ENCODE results near the gene MS4A13.
A peak's percentile ranks its signal among the peaks of the same experiment; 100 is the strongest.
"Not testable (repeated sequence)": the region's sequence is repeated elsewhere in the genome, so short reads cannot be mapped to it uniquely, and the experiment has no call there.

The MS4A13 gene, protein sequence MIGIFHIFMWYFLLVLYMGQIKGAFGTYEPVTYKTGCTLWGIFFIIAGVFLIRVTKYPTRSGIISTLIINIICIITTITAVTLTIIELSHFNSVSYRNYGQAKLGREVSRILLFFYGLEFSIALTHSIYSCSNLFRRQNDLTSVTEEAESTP

DNA sequence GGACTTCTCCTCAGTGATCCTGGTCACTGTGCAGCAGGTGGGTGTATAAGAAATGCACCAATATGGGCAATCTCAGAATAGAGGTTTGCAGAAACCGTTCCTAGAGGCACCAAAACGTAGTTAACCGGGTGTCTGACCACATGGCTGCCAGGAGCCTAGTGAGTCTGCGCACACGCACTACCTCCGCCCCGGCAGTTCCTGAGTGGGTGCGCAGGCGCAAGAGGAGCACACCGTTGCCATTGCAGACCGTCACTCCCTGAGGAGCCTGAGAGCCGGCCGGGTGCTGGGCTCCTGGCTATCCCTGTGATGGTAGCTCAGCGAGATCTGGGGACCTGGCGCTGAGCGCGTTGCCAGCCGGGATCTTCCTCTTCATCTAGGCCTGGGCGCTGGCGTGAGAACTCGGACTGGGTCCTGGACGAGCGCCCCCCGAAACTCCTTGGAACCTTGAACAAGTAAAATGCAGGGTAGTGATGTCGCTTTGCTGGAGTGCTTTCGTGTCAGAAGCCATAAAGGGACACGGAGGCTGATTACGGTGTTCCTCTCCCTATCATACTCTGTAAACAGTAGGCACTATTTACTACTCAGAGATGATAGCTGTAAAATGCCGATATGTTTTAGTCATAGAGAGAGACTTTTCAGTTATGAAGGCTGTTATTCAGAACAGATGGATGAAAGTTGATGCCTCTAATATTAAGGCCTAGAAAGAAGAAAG lies at the start of gene MS4A13:
Gene MS4A13, plus strand, starts transcription at position 249 of the 712 bp plus-strand sequence. CDS start 2,692 bp downstream, outside the sequence.
- DNase-seq = no peak

DNA sequence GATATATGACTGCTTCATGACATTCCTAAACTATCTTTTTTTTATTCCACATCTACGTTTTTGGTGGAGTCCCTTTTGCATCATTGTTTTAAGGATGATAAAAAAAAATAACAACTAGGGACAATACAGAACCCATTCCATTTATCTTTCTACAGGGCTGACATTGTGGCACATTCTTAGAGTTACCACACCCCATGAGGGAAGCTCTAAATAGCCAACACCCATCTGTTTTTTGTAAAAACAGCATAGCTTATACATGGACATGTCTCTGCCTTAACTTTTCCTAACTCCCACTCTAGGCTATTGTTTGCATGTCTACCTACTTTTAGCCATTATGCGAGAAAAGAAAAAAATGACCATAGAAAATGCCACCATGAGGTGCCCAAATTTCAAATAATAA lies 46.4 kb upstream of the MS4A13 start:
- no peak for DNase-seq

DNA sequence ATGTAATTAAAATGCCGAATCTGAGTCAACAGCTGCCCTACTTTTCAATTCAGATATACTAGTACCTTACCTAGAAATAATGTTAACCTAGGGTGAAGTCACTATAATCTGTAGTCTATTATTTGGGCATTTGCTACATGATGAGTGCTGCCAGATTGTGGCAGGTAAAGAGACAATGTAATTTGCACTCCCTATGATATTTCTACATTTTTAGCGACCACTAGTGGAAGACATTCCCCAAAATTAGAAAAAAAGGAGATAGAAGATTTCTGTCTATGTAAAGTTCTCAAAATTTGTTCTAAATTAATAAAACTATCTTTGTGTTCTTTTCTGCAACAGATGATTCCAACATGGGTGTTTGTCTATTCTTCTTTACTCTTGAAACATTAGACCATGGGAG lies 45.5 kb upstream of the MS4A13 start:
- no peak for DNase-seq

DNA sequence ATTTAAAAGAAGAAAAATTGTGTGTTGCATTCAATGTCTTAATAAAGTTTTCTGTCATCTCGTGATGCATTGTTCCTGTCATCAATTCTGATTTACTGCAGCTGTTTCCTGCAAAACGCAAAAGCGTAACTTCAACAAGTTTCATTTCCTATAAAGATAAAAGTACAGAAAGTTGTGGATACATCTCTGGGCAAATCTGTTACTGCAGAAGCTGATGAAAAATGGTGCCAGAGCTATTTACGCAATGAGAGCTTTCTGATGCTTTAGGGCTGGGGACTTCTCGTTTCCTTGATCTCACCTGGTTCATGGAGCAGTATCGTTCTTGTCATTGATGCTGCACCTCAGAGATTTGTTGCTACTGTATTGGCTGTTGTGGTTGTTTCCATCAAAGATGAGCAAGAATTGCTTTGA lies 38.2 kb upstream of the MS4A13 start:
- DNase-seq = no peak

DNA sequence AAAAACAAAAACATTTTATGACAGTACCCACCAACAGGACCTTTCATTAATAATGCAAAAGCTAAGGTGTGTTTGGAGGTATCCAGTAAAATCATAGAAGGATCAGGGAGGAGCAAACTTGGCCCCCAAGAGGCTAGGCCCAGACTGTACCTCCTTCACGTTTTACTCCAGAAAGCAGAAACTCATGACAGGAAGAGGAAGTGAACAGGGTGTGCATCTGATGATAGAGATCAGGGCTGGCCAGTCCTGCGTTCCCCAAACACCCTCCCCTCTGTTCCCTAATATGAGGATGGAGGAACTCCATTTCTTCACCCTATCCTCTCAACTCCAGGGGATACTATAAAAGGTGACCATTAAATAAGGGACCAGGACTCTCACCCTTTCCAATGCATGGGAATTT lies 32.8 kb upstream of the MS4A13 start:
- DNase-seq = no peak

DNA sequence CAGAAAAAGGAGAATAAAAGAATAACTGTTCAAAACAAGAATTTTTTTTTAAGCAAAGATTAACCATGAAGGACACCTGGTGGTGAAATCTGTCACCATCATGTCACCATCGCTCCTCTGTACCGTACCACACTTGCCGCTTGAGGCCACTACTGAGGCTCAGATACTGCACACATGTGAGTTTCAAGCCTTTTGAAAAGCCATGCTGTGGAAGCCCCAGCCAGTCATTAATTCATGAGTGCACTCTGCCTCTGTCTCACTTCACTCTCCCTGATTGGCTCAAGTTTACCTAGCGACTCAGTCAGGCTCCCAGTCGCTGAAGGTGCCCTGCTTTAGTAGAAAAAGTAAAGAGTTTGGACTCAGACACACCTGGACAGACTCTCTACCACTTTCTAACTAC lies 29.2 kb upstream of the MS4A13 start:
- peak in 1 of 2 experiments; percentile 47 for DNase-seq

DNA sequence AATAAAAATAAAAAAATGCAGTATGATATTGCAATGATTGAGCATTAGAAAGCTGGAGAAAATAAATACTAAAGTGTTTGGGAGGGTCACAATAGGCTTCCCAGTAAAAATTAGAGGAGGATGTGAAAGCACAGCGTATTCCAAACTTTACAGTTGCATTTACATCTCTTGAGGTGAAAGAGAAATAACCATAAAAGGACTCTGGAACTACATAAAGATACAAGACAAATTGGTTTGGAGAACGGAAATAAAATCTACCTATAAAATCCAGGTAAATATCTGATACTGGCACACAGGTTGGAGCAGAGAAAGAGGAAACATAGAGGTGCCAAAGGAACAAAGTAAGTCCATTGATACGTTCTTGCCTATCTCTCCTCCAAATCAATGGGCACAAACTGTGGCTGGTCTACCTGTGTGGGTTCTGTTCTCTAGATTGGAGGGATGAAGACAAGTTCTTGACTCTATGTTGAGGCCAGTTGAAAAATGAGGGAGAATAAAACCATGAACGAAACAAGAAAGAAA lies 22.6 kb upstream of the MS4A13 start, which contains the start of gene MS4A12:
Gene MS4A12, plus strand, starts transcription at position 291 of the 522 bp plus-strand sequence. CDS start 4,541 bp downstream, outside the sequence.
- DNase-seq = no peak

DNA sequence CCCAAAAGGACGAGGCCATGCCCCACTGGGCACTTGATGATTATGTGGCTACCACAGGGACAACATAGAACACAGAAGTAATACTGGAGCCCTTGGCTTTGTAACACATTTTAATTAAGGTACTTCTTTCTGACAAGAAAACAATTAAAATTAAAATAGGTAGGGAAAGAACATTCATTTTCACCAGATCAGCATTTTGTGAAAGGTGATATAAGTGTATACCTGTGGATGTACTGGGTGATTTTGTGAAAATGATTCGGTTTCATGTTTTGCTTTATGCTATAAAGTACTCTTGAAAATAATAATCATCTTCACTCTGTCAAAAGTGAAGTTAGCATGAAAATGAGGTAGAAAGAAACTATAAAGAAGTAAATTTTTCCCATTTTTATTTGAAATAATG lies 21.7 kb upstream of the MS4A13 start:
- no peak for DNase-seq

DNA sequence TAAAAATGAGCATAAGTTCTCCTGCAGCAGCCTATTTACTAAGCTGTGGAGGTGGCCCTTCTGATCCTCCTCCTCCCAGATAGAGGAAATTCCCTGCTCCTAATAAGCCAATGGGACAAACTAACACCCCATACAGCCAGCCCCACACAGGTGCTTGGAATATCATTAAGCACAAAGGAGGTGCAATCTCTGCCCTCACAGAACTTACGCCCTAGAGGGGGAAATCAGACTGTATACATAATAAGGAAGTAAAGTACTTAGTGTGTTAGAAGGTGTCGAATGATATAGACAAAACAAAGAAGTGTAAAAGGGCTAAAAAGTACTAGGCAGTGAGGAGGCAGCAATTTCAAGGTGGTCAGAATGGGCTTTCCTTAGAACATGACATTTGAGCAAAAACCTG lies 16.8 kb upstream of the MS4A13 start:
- no peak for DNase-seq

DNA sequence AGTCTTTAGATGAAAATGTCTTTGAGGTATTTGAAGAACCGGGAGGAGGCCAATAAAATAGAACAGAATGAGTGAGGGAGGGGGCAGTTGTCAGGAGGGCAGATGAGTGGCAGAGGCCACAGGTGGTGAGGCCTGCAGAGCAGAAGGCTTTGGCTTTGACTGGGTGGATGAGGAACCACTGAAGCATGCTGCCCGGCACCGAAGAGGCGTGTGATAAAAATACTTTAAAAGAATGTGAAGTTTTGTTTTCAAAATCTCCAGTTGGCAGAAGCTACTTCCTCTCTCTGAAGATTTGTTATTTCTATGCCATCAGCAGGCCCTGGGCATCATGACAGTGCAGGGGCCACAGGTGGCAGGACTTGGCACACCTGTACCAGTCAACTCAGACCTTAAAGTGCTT lies 16.3 kb upstream of the MS4A13 start:
- DNase-seq = no peak

DNA sequence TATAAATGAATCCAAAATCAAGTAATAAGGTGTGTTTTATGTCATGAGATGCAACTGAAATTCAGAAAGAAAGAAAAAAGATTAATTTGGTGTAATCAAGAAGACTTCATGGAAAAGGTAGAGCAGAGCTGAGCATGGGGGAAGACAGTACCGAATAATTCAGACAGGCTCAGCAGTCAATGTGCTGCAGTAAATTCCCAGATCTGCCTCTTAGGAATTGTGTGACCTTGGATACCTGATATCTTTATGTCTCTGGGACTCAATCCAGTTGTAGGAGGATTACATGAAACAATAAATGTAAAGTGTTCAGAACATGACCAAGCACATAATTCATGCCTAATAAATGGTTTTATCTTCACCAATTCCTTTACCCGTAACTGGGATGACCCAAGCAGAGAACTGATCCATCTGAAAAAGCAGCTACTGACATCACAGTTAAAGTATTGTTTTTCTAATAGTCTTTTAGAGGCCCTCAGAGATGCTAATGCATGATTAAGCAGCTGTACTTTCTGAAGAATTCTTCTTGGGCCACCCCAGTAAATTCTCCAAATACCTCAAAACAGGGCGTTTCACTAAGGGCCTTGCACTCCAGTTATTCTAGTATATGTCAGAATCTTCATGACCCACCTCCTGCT lies 14.8 kb upstream of the MS4A13 start:
- no peak for DNase-seq

DNA sequence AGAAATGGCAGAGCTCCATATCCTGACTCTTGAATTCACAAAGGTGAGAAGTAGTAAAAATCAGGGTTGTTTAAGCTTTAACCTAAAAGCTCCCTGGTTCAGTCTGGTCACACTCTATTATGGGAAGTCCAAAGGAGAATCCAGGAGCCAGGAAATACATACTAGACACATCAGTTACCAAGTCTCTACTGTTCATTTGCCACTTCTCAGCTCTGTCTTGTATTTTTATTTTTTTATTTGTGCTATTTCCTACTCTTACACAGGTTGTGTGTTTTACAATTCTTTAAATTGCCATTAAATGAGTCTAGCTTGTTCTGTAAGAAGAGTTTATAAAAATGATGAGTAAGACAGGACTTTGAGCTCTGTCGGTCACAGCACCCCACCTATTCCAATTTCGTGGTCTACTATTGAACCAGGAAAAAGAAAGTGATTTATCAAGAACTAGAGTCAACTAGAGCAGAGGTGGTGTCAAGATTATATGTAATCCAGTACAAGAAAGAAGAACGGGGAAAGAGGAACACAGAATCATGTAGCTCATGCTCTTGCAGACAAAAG lies 12.9 kb upstream of the MS4A13 start:
- DNase-seq = no peak

DNA sequence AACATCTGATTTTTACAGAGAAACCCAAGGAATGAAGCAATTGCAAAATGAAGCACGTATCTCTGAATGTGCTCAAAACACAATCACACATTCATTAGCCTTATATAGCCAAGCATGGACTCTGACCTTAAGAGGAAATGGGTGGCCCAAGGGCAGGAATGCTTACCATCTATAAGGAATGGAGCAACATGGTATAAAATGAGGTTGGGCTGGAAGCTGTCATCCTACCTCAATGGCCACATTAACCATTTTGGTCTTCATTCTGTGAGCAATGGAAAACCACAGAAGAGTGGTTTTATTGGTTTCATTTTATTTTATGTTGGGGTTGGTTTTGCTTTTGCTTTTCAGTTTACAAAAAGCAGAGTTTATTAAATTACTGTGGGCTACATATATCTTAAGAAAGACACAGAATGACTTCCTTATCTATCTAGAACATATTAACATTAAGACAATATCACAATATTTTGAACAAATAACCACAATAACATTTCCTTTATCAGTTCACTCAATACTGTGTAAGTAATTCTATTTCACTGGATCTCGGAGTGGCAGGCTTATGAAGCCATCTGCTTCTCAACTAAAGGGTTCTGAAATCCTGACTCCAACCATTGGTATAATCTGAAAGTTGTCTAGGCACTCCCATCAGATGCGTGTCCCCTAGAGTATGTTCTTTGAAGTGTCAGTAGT lies 10.8 kb upstream of the MS4A13 start:
- no peak for DNase-seq

DNA sequence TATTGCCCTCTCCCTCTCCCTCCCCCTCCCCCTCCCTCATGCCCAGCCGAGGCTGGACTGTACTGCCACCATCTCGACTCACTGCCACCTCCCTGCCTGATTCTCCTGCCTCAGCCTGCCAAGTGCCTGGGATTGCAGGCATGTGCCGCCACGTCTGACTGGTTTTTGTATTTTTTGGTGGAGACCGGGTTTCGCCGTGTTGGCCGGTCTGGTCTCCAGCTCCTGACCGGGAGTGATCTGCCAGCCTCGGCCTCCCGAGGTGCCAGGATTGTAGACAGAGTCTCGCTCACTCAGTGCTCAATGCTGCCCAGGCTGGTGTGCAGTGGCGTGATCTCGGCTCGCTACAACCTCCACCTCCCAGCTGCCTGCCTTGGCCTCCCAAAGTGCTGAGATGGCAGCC lies 5.6 kb upstream of the MS4A13 start:
- DNase-seq = not testable (repeated sequence)

DNA sequence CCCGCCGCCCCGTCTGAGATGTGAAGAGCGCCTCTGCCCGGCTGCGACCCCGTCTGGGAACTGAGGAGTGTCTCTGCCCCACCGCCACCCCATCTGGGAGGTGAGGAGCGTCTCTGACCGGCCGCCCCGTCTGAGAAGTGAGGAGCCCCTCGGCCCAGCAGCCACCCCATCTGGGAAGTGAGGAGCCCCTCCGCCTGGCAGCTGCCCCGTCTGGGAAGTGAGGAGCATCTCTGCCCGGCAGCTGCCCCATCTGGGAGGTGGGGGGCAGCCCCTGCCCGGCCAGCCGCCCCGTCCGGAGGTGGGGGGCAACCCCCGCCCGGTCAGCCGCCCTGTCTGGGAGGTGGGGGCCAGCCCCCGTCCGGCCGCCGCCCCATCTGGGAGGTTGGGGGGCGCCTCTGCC lies 5.0 kb upstream of the MS4A13 start:
- not testable (repeated sequence) for DNase-seq

DNA sequence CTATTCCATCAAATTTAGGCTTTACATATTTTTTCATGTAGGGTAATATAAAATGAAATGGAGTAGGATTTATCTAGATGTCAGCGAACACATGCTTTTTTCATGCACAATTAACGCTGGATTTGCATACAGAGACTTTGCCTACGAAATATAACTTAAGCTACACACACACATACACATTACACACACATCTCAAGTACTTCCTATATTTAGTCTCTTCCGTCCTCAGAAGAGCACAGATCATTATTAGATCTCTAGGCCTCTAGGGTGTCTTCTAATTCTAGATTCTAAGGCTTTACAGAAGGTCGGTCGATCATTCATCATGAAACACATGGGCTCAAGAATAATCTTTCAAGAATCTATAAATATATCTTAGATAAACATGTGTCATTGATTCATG lies 3.8 kb upstream of the MS4A13 start:
- peak in 1 of 2 experiments; percentile 2 for DNase-seq

DNA sequence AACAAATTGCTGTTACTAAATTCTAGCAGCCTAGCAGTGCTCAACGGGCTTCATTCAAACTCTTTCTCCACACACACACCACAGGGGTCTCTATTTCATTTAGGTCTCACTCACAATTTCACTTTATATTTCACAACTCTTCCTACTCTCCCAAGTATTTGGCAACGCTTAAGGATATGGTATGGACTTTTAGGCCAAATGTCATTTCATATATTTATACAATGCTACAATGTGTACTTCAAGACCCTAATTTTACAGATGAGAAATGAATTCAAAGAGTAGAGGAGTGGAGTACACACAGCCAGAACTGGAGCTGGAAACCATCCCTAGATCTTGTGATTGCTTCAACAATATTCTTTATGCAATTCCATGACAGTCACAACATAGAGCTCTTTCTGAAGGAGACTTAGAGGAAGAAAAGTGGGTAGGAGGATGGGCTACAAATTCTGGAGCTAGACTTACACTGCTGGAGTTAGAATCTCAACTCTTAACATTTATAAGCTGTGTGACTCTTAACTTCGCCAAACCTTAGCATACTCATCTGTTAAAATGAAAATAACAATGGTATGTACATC lies 2.5 kb upstream of the MS4A13 start:
- DNase-seq = no peak

DNA sequence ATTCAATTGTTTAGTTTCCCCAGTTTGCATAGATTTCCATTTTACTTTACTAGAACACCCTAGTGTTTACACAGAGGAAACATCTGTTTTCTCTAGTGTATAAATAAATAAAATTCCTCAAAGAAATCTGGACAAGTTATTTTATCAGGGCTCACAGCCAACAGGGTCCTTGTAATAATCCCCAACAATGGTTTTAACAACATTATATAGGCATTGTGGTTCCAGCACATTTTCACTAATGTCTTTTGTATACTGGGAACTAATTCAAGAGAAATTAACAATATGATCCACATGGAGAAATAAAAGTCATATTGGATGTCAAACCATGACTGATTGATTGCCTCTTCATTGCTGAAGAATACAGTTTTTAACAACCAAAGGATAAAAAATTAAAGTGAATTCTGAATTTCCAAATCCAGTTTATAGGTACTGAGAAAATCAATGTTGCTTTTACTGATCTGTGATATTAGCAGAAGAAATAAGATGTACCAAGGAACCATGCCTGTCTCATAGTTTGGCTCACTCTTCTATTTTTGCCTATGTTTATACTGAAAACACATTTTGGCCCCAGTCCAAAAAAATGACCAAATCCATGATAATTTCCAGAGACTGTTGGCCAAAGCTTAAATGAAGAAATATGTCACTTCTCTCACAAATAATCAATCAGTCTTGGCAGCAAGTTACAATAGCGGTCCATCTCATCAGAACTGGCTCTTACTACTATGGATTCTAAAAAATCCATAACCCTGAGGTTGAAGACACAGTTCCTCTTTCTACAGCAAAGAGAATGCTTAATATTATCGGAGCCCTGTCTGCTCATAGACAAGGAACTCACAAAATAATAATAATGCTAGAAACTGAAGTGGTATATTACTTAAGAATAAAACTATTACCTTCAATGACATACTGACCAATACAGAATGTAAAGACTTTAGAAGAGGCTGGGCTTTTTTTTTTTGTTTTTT lies 1.4 kb upstream of the MS4A13 start:
- DNase-seq = no peak

DNA sequence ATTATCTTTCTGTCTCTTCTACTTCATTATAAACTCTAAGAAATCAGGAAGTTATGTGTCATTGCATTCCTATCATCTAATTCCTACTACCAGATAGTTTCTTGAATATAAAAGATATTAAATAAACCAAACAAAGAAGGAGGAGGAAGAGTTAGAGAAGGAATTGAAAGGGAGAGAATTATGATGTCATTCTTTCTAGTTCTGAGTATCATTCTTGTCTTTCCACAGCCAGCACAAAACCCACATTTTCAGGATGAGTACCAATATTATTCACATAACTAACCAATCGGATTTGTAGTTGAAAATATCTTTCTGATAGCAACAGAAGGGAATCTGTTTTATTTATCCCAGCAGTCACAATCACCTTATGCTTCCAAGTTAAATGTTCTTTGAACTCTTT lies 13.3 kb downstream of the MS4A13 start:
- DNase-seq = no peak

DNA sequence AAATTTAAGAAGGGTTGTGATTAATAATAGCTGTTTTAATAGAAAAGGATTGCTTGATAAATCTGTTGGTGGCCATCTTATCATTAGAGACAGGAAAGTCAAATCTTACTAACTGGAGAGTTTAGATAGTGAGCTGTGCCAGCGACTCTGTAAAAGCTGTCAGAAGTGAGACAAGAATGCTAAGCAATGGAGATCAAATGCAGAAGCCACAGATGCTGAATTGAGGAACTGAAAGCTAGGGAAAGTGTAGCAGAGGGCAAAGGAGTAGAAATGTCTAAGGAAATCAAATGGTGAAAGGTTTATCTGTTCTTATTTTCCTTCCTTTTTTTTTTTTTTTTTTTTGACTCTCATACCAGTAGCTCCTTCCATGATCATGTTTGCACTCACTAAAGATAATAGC lies 13.7 kb downstream of the MS4A13 start:
- no peak for DNase-seq

DNA sequence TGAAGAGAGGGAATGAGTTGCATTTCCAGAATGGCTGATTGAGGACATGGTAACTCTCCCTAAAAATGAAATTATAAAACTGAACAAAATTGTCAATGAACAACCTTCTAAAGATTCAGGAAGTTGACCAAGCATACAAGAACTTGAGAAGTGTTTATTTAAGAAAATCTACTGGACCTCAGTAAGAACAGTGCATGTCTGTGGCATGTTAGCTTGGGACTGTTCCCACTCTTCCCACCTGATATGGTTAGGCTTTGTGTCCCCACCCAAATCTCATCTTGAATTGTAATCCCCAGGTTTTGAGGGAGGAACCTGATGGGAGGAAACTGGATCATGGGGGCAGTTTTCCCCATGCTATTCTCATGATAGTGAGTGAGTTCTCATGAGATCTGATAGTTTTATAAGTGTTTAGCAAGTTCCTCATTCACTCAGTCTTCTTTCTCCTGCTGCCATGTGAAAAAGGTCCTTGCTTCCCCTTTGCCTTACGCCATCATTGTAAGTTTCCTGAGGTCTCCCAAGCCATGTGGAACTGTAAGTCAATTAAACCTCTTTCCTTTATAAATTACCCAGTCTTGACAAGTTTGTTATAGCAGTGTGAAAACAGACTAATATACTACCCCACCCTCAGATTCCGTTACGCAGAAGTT lies 15.4 kb downstream of the MS4A13 start:
- no peak for DNase-seq

Measured in NCI-H526 (cell line).